Measurements from ENCODE around the gene IFNAR1.

- TF ChIP-seq ZNF586 (CRISPR knock-in tag; conservative IDR thresholded peaks at IDR 0.05) (no peak), DNMT1 (IDR thresholded peaks at IDR 0.05) (no peak), GTF2B (IDR thresholded peaks at IDR 0.05; ENCODE audit: extremely low read depth, insufficient read length) (no peak), CREM (IDR thresholded peaks at IDR 0.05; ENCODE audit: low read depth) (no peak), ZNF830 (CRISPR knock-in tag; IDR thresholded peaks at IDR 0.05) (no peak)
Observed at GRCh38 chr21:33281096-33281652, 43.6 kb upstream of the IFNAR1 start.
